ENCODE measurements around the gene GSK3B.
A peak's percentile ranks its signal among the peaks of the same experiment; 100 is the strongest.

Gene GSK3B

GRCh38 chr3:120093911-120094775 lies at the start of gene GSK3B:
GSK3B (minus strand) TSS chr3:120094447; CDS start chr3:120093434, 1,013 bp downstream.
- Mint-ChIP-seq H3K9me3 (no peaks in the 10 kb centered on the region), H3K27me3 (no peaks in the 10 kb centered on the region), H3K27ac (no peak within 1 kb of the TSS), H3K4me3 (no peak within 1 kb of the TSS), H3K4me1 (peaks cover 28% of the 10 kb centered on the region)
- DNase-seq (peak; percentile 81 to 82), ATAC-seq (peak; percentile 74)

GRCh38 chr3:120143676-120144075 lies 49.4 kb upstream of the GSK3B start:
- Mint-ChIP-seq H3K9me3 (no peaks in the 10 kb centered on the region), H3K27me3 (no peaks in the 10 kb centered on the region), H3K4me1 (peaks cover 35% of the 10 kb centered on the region), H3K4me3 (no peak overlapping the region), H3K27ac (no peak overlapping the region)
- ATAC-seq (no peak), DNase-seq (no peak)

GRCh38 chr3:120142236-120142635 lies 48.0 kb upstream of the GSK3B start:
- H3K27me3 Mint-ChIP-seq, result no peaks in the 10 kb centered on the region
- ATAC-seq (no peak), DNase-seq (no peak)
- H3K27ac Mint-ChIP-seq, result no peak overlapping the region
- H3K4me1 Mint-ChIP-seq, result peaks cover 22% of the 10 kb centered on the region
- no peak overlapping the region for H3K4me3 Mint-ChIP-seq
- no peaks in the 10 kb centered on the region for H3K9me3 Mint-ChIP-seq

- peaks cover 3% of the 10 kb centered on the region for H3K4me1 Mint-ChIP-seq
- no peak for DNase-seq
- no peaks in the 10 kb centered on the region for H3K9me3 Mint-ChIP-seq
- no peaks in the 10 kb centered on the region for H3K27me3 Mint-ChIP-seq
- H3K27ac Mint-ChIP-seq, result no peak overlapping the region
- no peak overlapping the region for H3K4me3 Mint-ChIP-seq
- ATAC-seq, result peak; percentile 52
These were observed 46.0 kb upstream of the GSK3B start for GRCh38 chr3:120140098-120140742.

- DNase-seq (no peak), ATAC-seq (no peak)
- H3K9me3 Mint-ChIP-seq, result no peaks in the 10 kb centered on the region
- no peaks in the 10 kb centered on the region for H3K4me1 Mint-ChIP-seq
- no peak overlapping the region for H3K27ac Mint-ChIP-seq
- H3K4me3 Mint-ChIP-seq, result no peak overlapping the region
- no peaks in the 10 kb centered on the region for H3K27me3 Mint-ChIP-seq
These were observed 44.9 kb upstream of the GSK3B start for GRCh38 chr3:120139140-120139539.

GRCh38 chr3:120137548-120137947 lies 43.3 kb upstream of the GSK3B start:
- Mint-ChIP-seq H3K27me3 (no peaks in the 10 kb centered on the region), H3K4me3 (no peak overlapping the region), H3K4me1 (no peaks in the 10 kb centered on the region), H3K9me3 (no peaks in the 10 kb centered on the region), H3K27ac (peak overlapping the region in 1 of 2 donors; percentile 51)
- ATAC-seq, result no peak
- no peak for DNase-seq

GRCh38 chr3:120130656-120131055 lies 36.4 kb upstream of the GSK3B start:
- Mint-ChIP-seq H3K27ac (no peak overlapping the region), H3K9me3 (no peaks in the 10 kb centered on the region), H3K4me3 (no peak overlapping the region), H3K27me3 (no peaks in the 10 kb centered on the region), H3K4me1 (no peaks in the 10 kb centered on the region)
- DNase-seq (no peak), ATAC-seq (no peak)

GRCh38 chr3:120129718-120130513 lies 35.7 kb upstream of the GSK3B start:
- H3K4me3 Mint-ChIP-seq, result no peak overlapping the region
- no peaks in the 10 kb centered on the region for H3K4me1 Mint-ChIP-seq
- H3K27me3 Mint-ChIP-seq, result no peaks in the 10 kb centered on the region
- H3K9me3 Mint-ChIP-seq, result no peaks in the 10 kb centered on the region
- DNase-seq (no peak), ATAC-seq (no peak)
- H3K27ac Mint-ChIP-seq, result no peak overlapping the region

GRCh38 chr3:120129051-120129450 lies 34.8 kb upstream of the GSK3B start:
- ATAC-seq, result no peak
- DNase-seq, result no peak
- Mint-ChIP-seq H3K4me1 (no peaks in the 10 kb centered on the region), H3K27me3 (no peaks in the 10 kb centered on the region), H3K27ac (no peak overlapping the region), H3K4me3 (no peak overlapping the region), H3K9me3 (no peaks in the 10 kb centered on the region)

GRCh38 chr3:120125992-120126391 lies 31.7 kb upstream of the GSK3B start:
- DNase-seq, result no peak
- Mint-ChIP-seq H3K9me3 (peaks cover 0 to 13% of the 10 kb centered on the region in 2 donors), H3K27ac (no peak overlapping the region), H3K4me3 (no peak overlapping the region), H3K27me3 (no peaks in the 10 kb centered on the region), H3K4me1 (no peaks in the 10 kb centered on the region)
- ATAC-seq, result no peak

GRCh38 chr3:120119846-120120510 lies 25.7 kb upstream of the GSK3B start:
- Mint-ChIP-seq H3K4me1 (no peaks in the 10 kb centered on the region), H3K27ac (no peak overlapping the region), H3K27me3 (no peaks in the 10 kb centered on the region), H3K9me3 (peaks cover 8 to 18% of the 10 kb centered on the region in 2 donors), H3K4me3 (no peak overlapping the region)
- no peak for DNase-seq
- ATAC-seq, result no peak

GRCh38 chr3:120114981-120115380 lies 20.7 kb upstream of the GSK3B start:
- Mint-ChIP-seq H3K9me3 (peaks cover 5 to 8% of the 10 kb centered on the region in 2 donors), H3K4me1 (no peaks in the 10 kb centered on the region), H3K4me3 (no peak overlapping the region), H3K27me3 (no peaks in the 10 kb centered on the region), H3K27ac (no peak overlapping the region)
- ATAC-seq (no peak), DNase-seq (no peak)

- H3K27ac Mint-ChIP-seq, result no peak overlapping the region
- peaks cover 5 to 8% of the 10 kb centered on the region in 2 donors for H3K9me3 Mint-ChIP-seq
- no peaks in the 10 kb centered on the region for H3K27me3 Mint-ChIP-seq
- no peak overlapping the region for H3K4me3 Mint-ChIP-seq
- DNase-seq (no peak), ATAC-seq (no peak)
- H3K4me1 Mint-ChIP-seq, result no peaks in the 10 kb centered on the region
These were observed 20.1 kb upstream of the GSK3B start for GRCh38 chr3:120114376-120114775.

GRCh38 chr3:120113128-120114116 lies 19.2 kb upstream of the GSK3B start:
- Mint-ChIP-seq H3K27me3 (no peaks in the 10 kb centered on the region), H3K9me3 (peaks cover 5 to 8% of the 10 kb centered on the region in 2 donors), H3K27ac (no peak overlapping the region), H3K4me3 (no peak overlapping the region), H3K4me1 (no peaks in the 10 kb centered on the region)
- ATAC-seq (no peak), DNase-seq (no peak)

Measured in stimulated activated naive CD8-positive, alpha-beta T cell treated with anti-CD3 and anti-CD28 coated beads, Interleukin-15, amount 100 ng/mL, for 72 hours (primary cell).